Activated CD8-positive, alpha-beta memory T cell treated with anti-CD3 and anti-CD28 coated beads, Interleukin-2, amount 50 U/mL, for 24 hours (primary cell): ENCODE data around the gene TAOK2.
A peak's percentile ranks its signal among the peaks of the same experiment; 100 is the strongest.
"Not testable (repeated sequence)": the region's sequence is repeated elsewhere in the genome, so short reads cannot be mapped to it uniquely, and the experiment has no call there.

Source experiments
- DNase-seq: peaks from one replicate; pipeline ENCODE4 v3.0.0-alpha.2; 2020; ENCODE audit errors: extremely low read depth

The TAOK2 gene

DNA sequence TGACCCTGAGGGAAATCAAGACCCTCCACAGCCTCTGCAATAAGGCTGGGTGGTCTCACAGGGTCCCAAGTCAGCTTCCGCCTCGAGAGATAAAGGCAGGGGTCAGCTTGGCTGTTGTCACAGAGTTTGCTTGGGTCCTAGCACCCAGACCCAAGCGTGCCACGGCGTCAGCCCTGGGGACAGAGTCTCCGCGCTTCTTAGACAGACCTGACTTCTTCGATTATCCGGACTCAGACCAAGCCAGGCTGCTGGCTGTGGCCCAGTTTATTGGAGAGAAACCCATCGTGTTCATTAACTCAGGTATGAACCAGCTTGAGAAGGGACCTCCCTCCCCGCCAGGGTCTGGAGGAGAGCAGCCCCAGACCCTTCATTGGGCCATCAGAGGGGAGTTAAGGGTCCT, 49.9 kb downstream of the TAOK2 start:
- no peak for DNase-seq

DNA sequence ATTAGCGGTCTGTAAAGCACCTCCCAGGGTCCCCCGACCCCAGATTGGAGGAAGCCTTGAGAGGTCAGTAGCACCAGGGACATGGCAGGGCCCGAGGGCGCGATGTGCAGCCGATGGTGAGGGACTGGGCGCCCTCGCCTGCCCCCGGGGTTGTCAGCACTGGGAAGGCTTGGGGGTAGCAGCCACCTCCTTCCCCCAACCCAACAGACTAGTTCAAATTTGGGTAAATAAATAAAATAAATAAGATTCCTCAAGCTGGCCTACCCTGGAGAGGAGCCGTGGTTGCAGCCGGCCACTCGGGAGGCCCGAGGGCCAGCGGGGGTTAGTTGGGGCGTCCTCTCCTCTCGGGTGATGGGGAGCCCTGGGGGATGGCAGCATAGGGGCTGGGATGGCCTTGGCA, 50.8 kb downstream of the TAOK2 start:
- DNase-seq, result no peak

DNA sequence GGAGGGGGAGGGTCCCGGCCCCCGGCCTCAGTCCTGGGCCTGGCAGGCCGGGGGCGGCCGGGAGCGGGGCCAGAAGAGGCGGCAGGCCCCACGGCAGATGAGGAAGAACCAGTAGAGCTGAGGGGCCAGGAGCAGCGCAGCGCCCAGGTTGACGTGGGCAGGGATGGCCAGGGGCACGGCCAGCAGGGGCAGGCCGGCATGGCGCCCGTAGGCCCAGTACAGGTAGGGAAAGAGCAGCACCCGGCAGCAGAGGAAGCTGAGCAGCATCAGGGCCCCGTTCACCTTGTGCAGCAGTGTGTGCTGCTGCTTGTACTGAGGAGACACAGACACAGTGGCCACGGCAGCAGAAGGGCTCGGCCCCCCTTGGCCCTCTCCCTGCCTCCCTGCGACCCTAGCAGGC, 51.5 kb downstream of the TAOK2 start:
- DNase-seq, result no peak

- no peak for DNase-seq
These were observed 51.9 kb downstream of the TAOK2 start for GRCh38 chr16:30025574-30025973.

DNA sequence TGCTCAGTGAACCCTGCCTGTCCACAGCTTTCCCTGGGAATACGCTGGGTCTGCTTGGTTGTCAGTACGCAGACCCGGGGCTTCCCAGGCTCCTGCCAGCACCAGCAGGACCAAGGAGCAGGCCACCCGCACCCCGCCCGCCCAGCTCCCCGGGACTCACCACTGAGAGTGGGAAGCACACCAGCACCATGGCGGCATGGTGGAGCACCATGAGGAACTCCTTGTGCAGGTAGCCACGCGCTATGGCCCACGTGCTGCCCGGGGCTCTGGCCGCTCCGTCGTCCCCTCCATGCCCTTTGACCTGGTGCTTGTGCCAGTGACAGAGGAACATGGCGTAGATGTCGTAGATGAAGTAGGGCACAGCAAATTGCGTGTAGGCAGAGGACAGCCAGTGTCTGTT, 52.8 kb downstream of the TAOK2 start:
- DNase-seq, result no peak

GRCh38 chr16:30027588-30028437, 54.1 kb downstream of the TAOK2 start:
- no peak for DNase-seq

GRCh38 chr16:30028438-30029076, 54.9 kb downstream of the TAOK2 start:
- DNase-seq, result no peak

DNA sequence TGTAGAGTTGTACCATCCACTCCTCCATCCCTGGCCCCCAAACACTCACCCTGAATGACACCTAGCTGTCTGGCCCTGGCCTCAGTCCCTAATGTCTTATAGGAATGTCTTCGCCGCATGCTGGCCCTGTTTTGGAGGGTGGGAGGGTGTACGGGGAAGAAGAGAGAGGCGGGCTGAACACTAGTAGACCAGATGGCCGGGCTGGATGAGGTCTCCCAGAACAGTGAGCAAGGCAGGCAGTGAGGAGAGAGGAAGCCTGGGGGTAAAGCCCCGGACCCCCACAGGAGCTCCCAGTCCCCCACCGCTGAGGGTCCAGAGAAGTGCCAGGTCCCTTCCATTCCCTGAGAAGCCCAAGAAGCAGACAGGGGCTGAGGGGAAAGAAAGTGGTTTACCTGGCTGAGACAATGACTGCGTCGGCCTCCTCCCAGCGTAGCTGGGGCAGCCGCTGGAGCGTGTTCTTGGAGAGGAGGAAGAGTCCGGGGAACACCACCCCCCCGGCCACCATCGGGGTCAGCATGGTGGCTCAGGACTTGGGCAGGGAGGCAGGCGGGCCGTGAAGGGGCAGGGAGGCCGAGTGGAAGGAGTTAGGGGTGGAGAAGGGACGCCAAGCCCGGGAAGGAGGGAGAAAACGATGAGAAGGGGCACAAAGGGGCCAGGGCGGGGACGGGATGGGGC, 56.5 kb downstream of the TAOK2 start:
- no peak for DNase-seq

DNA sequence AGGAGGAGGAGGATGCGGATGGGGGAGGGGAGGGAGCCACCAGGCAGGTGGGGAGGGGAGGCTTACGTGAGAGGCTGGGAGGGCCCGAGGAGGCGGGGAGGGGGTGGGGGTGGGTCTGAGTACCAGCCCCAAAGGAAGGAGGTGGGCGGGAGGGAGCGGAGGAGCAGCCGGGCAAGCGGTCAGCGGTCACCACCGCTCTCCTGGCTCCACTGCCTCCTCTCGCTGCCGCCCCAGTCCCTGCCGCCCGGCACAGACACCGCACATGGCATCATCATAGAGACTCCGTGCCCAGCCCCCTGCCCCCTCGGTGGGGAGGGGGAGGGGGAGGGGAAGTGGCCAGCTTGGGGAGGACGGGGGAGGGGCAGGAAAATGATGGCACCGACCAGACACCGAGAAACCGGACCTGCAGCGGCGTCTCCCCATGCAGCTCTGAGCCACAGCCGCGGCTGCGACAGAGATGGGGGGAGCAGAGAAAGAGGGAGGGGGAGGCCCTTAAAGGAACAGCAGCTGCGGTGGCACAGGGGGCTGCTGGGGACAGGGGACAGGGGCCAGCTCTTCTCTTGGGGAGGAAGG, 57.3 kb downstream of the TAOK2 start, which contains the start of gene TLCD3B:
TSS of gene TLCD3B (minus strand) at position 431 of the 573 bp plus-strand sequence. CDS start 744 bp downstream, outside the sequence.
- no peak for DNase-seq

- DNase-seq, result no peak
These were observed 57.8 kb downstream of the TAOK2 start for GRCh38 chr16:30031477-30031918.

DNA sequence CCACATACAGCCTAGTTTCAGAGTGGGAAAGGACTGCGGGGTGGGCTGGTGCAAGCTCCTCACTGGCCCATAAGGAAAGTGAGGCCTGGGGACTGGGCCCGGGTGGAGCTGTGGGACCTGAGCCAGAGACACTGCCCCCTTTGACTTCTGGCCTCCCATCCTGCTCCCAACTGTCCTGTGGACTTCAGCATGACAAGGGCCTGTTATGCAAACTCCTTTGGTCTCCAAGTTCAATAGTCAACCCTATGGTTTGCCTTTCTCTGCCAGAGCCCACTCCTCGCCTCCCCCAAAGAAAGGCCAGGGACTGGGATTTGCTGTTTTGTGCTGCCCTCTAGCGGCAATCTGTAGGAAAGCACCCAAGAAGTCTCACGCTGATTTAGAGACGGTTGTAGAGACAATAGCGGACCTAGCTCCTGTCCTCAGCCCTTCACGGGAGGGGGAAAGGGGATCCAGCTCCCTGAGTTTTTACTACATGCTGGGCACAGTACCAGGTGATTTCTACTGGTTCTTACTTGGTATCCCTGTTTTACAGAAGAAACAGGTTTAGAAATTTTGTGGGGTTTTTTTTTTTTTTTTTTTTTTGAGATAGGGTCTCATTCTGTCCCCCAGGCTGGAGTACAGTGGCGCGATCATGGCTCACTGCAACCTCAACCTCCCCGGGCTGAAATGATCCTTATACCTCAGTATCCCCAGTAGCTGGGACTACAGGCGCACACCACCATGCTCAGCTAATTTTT, 58.6 kb downstream of the TAOK2 start:
- peak; percentile 27 for DNase-seq

- no peak for DNase-seq
These were observed 59.6 kb downstream of the TAOK2 start for GRCh38 chr16:30033270-30033669.

DNA sequence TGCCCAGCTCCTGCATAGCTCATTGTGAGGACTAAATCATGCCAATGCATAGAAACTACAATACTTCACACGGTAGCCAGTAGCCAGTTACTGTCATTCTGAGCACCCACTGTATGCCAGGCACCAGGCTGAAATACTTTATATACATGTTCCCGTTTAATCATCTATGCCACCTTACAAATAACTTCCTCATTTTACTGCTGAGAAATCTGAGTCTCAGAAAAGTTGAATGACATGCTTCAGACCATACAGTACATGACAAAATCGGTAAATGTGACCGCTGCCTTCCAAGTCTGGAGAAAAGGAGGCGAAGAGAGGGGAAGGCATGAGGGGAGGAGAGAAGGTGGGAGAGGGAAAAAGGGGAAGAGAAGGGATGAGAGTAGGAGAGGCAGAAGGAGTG, 66.6 kb downstream of the TAOK2 start:
- no peak for DNase-seq

DNA sequence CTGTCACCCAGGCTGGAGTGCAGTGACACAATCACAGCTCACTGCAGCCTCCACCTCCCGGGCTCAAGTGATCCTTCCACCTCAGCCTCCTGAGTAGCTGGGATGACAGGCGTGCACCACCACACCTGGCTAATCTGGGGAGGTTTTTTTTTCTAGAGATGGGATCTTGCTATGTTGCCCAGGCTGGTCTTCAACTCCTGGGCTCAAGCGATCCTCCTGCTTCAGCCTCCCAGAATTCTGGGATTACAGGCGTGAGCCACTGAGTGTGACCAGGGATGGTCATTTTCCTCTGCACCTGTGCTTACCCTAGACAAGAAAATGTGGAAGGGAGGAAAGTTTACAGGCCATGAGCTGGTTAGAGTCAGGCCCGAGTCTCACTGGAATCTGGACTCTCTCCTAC, 67.0 kb downstream of the TAOK2 start:
- DNase-seq, result not testable (repeated sequence)

- DNase-seq, result no peak
These were observed 68.2 kb downstream of the TAOK2 start for GRCh38 chr16:30041841-30042240.
